Measurements from ENCODE around the gene ZNF511. TPM values are rescaled to one million over a fixed set of nuclear protein-coding genes. Genes with fewer than 3 reads are reported as not detected.

The ZNF511 gene
- total RNA-seq, 1 experiment from 2014 or later: 89.4 TPM

DNA sequence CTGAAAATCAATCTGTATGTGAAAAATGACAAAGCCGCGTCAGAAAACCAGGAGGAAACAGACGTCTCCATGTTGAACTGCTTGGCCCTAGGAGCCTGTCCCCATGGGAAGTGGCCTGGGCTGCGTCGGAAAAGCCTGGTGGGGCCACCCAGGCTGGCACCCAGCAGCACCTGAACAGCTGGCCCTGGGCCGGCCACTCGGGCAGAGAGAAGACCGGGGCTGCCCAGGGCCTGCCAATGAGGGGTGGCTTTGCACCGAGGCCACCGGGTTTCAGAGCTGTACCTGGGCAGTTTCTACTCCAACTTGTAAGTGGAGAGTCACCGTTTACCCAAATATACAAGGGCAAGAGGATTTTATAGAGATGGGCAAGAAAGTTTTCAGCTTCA is 50.2 kb downstream of the ZNF511 start:
- Histone ChIP-seq H3K56ac (ENCODE audit: insufficient read length, low read depth, low read length) (no peak overlapping the region), H3K79me2 (ENCODE audit: insufficient read depth, low read length) (no peaks in the 10 kb centered on the region), H3K79me1 (ENCODE audit: insufficient read depth, low read depth, low read length, poor library complexity, severe bottlenecking) (no peaks in the 10 kb centered on the region), H4K5ac (ENCODE audit: insufficient read length, low read depth, low read length) (no peak overlapping the region), H3K9ac (ENCODE audit: extremely low read depth, insufficient read length, low read length) (no peak overlapping the region), H3K23me2 (ENCODE audit: insufficient read length, low read depth, low read length, poor library complexity, severe bottlenecking) (no peaks in the 10 kb centered on the region), H3K4me1 (ENCODE audit: insufficient read depth, low read length) (no peaks in the 10 kb centered on the region), H4K91ac (ENCODE audit: insufficient read length, low read depth, low read length) (no peak overlapping the region), H2AFZ (ENCODE audit: low read length) (no peak overlapping the region), H3K27ac (ENCODE audit: insufficient read length, low read depth, low read length) (no peak overlapping the region), H3K18ac (ENCODE audit: insufficient read length, low read depth, low read length) (no peak overlapping the region), H4K8ac (replicated peaks; ENCODE audit: insufficient read length, low read depth, low read length) (no peak overlapping the region), H3T11ph (ENCODE audit: low read length) (no peak overlapping the region), H3K27me3 (ENCODE audit: insufficient read depth, low read length) (no peaks in the 10 kb centered on the region; the same call in 1 of the 2 replicates), H3K23ac (ENCODE audit: insufficient read length, low read depth, low read length) (no peak overlapping the region), H2BK5ac (ENCODE audit: insufficient read length, low read length) (no peak overlapping the region), H2AK5ac (ENCODE audit: insufficient read length, low read length) (no peak overlapping the region), H3K4me2 (ENCODE audit: insufficient read depth, insufficient read length, low read length) (no peak overlapping the region), H2BK20ac (ENCODE audit: low read depth, low read length, poor library complexity, severe bottlenecking) (no peak overlapping the region), H3K14ac (ENCODE audit: insufficient read depth, low read length) (no peak overlapping the region), H2BK15ac (ENCODE audit: low read depth, low read length) (no peak overlapping the region), H3K4ac (ENCODE audit: low read depth, low read length) (no peak overlapping the region), H2BK120ac (ENCODE audit: low read depth, low read length, poor library complexity, severe bottlenecking) (no peak overlapping the region), H2BK12ac (ENCODE audit: insufficient read length, low read depth, low read length) (no peak overlapping the region), H3K9me3 (ENCODE audit: control insufficient read depth, low read depth, low read length) (no peaks in the 10 kb centered on the region), H4K20me1 (ENCODE audit: control insufficient read depth, insufficient read depth, insufficient read length) (no peaks in the 10 kb centered on the region)
- peaks cover 0 to 2% of the 10 kb centered on the region in 2 experiments; a peak in 1 of 4 replicates for H3K4me1 Mint-ChIP-seq
- no peak overlapping the region for H3K27ac Mint-ChIP-seq
- H3K9me3 Mint-ChIP-seq: no peaks in the 10 kb centered on the region
- no CpG with 5 or more reads among the region's 11 CpGs for WGBS (ENCODE audit: extremely low coverage, insufficient read length, low lambda C conversion rate)
- TF ChIP-seq, protein P1, sequence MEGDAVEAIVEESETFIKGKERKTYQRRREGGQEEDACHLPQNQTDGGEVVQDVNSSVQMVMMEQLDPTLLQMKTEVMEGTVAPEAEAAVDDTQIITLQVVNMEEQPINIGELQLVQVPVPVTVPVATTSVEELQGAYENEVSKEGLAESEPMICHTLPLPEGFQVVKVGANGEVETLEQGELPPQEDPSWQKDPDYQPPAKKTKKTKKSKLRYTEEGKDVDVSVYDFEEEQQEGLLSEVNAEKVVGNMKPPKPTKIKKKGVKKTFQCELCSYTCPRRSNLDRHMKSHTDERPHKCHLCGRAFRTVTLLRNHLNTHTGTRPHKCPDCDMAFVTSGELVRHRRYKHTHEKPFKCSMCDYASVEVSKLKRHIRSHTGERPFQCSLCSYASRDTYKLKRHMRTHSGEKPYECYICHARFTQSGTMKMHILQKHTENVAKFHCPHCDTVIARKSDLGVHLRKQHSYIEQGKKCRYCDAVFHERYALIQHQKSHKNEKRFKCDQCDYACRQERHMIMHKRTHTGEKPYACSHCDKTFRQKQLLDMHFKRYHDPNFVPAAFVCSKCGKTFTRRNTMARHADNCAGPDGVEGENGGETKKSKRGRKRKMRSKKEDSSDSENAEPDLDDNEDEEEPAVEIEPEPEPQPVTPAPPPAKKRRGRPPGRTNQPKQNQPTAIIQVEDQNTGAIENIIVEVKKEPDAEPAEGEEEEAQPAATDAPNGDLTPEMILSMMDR (conservative IDR thresholded peaks at IDR 0.05): no peak
- DNase-seq: no peak
- H3K36me3 Mint-ChIP-seq (ENCODE audit: insufficient read depth in 1 of 3, low read depth in 3 of 3): peaks cover 16 to 26% (median 24%) of the 10 kb centered on the region in 3 experiments; a peak in 6 of 7 replicates
- H3K4me3 Mint-ChIP-seq: no peak overlapping the region
- peaks cover 24% of the 10 kb centered on the region for H3K27me3 Mint-ChIP-seq (ENCODE audit: low read depth)
